Endothelial cell of umbilical vein (primary cell): ENCODE measurements around the gene PITPNM3. TPM values are rescaled to one million over a fixed set of nuclear protein-coding genes. Genes with fewer than 3 reads are reported as not detected.

Experiments used
- BruUV-seq: library from RNA; stranded (reverse); fragments of 400-500 nt; replicated peaks from 2 replicates; lab custom pipeline; 2021; lab: Mats Ljungman, UMichigan
- CTCF ChIA-PET: fragments of 300-600, 350-600 bp; sonication (Branson Sonifier 250); formaldehyde crosslinking; loops from one replicate; lab custom pipeline; 2021; ENCODE audit warnings: antibody characterized with exemption, inconsistent platforms; lab: Charles Lee
- POLR2A ChIA-PET: fragments of 300-600, 350-600 bp; sonication (Branson Sonifier 250); formaldehyde crosslinking; loops from one replicate; lab custom pipeline; 2021; ENCODE audit warnings: antibody characterized with exemption, inconsistent platforms; lab: Charles Lee
- DNase-seq: peaks from one replicate; pipeline ENCODE4 v3.0.0-alpha.2; 2011; ENCODE audit warnings: low read depth, low spot score
- FAIRE-seq: peaks from 2 replicates; lab custom pipeline; 2011; peaks lifted over from hg19 to GRCh38; lab: Jason Lieb, UNC
- H2AFZ ChIP-seq: 2 replicates; pipeline ENCODE4 v1.6.0; 2012; ENCODE audit warnings: low read depth, low read length, control low read depth, inconsistent platforms
- H3K27ac ChIP-seq: 2 replicates; pipeline ENCODE4 v1.5.1; 2011; ENCODE audit warnings: low read depth, mild to moderate bottlenecking, control low read depth, low read length, moderate library complexity; ENCODE audit not compliant: insufficient read depth
- H3K27me3 ChIP-seq, 2 experiments: 2 replicates each; pipeline versions ENCODE4 v1.6.0 to v1.6.1; 2011; ENCODE audit warnings: low read length in 2 of 2, mixed read lengths in 1 of 2; ENCODE audit not compliant: control insufficient read depth in 2 of 2, insufficient read depth in 2 of 2
- H3K36me3 ChIP-seq, 2 experiments: 2 replicates in 1 of 2; 3 replicates in 1 of 2; pipeline ENCODE4 v1.5.1; 2011; ENCODE audit warnings: low read length in 2 of 2, mild to moderate bottlenecking in 1 of 2, moderate library complexity in 1 of 2; ENCODE audit not compliant: control insufficient read depth in 2 of 2, insufficient read depth in 2 of 2; ENCODE audit errors: extremely low read depth in 1 of 2
- H3K4me1 ChIP-seq: 3 replicates; pipeline ENCODE4 v1.5.1; 2011; ENCODE audit warnings: mild to moderate bottlenecking, low read length; ENCODE audit not compliant: control insufficient read depth, insufficient read depth; ENCODE audit errors: extremely low read depth
- H3K4me2 ChIP-seq: 2 replicates; pipeline ENCODE4 v1.6.1; 2011; ENCODE audit warnings: low read length, control low read depth, mixed read lengths; ENCODE audit not compliant: insufficient read depth
- H3K4me3 ChIP-seq, 3 experiments: fragments of 200-600 bp in 1 of 3; sonication (generic), shearing (Covaris generic) in 1 of 3; replicated peaks in 1 of 3; 2 replicates each; pipeline ENCODE4 v1.5.1; 2011 to 2016; ENCODE audit warnings: control low read depth in 3 of 3, low read length in 3 of 3, mild to moderate bottlenecking in 2 of 3, inconsistent platforms in 1 of 3, low read depth in 1 of 3, moderate library complexity in 1 of 3; ENCODE audit not compliant: insufficient read depth in 1 of 3
- H3K79me2 ChIP-seq: 2 replicates; pipeline ENCODE4 v1.6.0; 2012; ENCODE audit warnings: low read length, inconsistent platforms; ENCODE audit not compliant: control insufficient read depth, insufficient read depth
- H3K9ac ChIP-seq: replicated peaks from 2 replicates; pipeline ENCODE3; 2011; ENCODE audit warnings: low read length, control low read depth; ENCODE audit not compliant: insufficient read depth; ENCODE audit errors: extremely low read depth
- H3K9me1 ChIP-seq: replicated peaks from 3 replicates; pipeline ENCODE4 v1.6.0; 2011; ENCODE audit warnings: mild to moderate bottlenecking, low read length; ENCODE audit not compliant: control insufficient read depth, insufficient read depth; ENCODE audit errors: extremely low read depth
- H3K9me3 ChIP-seq: replicated peaks from 2 replicates; pipeline ENCODE4 v1.5.1; 2012; ENCODE audit warnings: low read length, inconsistent platforms; ENCODE audit not compliant: control insufficient read depth, insufficient read depth
- H4K20me1 ChIP-seq: replicated peaks from 2 replicates; pipeline ENCODE3; 2011; ENCODE audit warnings: mild to moderate bottlenecking, low read length; ENCODE audit not compliant: control insufficient read depth, insufficient read depth; ENCODE audit errors: extremely low read depth
- EZH2 ChIP-seq: IDR thresholded peaks from 2 replicates; pipeline ENCODE4 v1.6.1; 2012; ENCODE audit warnings: borderline replicate concordance, low read depth, mild to moderate bottlenecking, moderate library complexity, low read length, inconsistent platforms; ENCODE audit not compliant: severe bottlenecking
- GATA2 ChIP-seq: IDR thresholded peaks from 2 replicates; pipeline ENCODE4 v1.7.0; 2011; ENCODE audit warnings: low read depth, mild to moderate bottlenecking, moderate library complexity, mixed read lengths, low read length; ENCODE audit not compliant: insufficient read length, insufficient read depth
- JUN ChIP-seq: IDR thresholded peaks from 2 replicates; pipeline ENCODE4 v1.6.1; 2011; ENCODE audit warnings: borderline replicate concordance, low read depth; ENCODE audit not compliant: insufficient read length, insufficient read depth
- MYC ChIP-seq: IDR thresholded peaks from one replicate; pipeline ENCODE4 v1.6.1; 2011; ENCODE audit warnings: mild to moderate bottlenecking, low read depth, low read length
- POLR2AphosphoS5 ChIP-seq: IDR thresholded peaks from 2 replicates; pipeline ENCODE4 v1.6.1; 2012; ENCODE audit warnings: low read depth, mild to moderate bottlenecking, control low read depth, low read length, moderate library complexity; ENCODE audit not compliant: insufficient read depth
- dilution Hi-C: fragments of 300-500 bp; cut with MboI; formaldehyde crosslinking; loops from one replicate; pipeline ENCODE4 v1.15.0; 2019; ENCODE audit warnings: low sequenced_read_pairs; ENCODE audit not compliant: extremely low pct_ligation_motif_present
- intact Hi-C: fragments of 100-400 bp; cut with micrococcal nuclease; formaldehyde crosslinking; loops from one replicate; pipeline ENCODE4 v1.10.0; 2022
- polyA plus RNA-seq, 4 experiments: library from polyadenylated mRNA; depleted of rRNA in 3 of 4; stranded (reverse) in 3 of 4; unstranded in 1 of 4; fragments of >200 nt; gene quantifications; 2 replicates each; pipeline versions ENCODE4 v1.2.1 to v1.2.3, GENCODE V29; 2011 to 2012; ENCODE audit warnings: missing spikeins in 1 of 4
- total RNA-seq: library from RNA; stranded (reverse); gene quantifications from 2 replicates; pipeline ENCODE4 v1.2.3, GENCODE V29; 2021
- TF ChIP-seq, protein P1 (sequence below): IDR thresholded peaks from 2 replicates; pipeline ENCODE4 v1.6.1; 2011; ENCODE audit not compliant: insufficient read depth, insufficient read length

Gene PITPNM3
- total and polyA plus RNA-seq, 2 donors (not counting 3 experiments of a cell fraction or from before 2014, with no cell fraction given) = 1.0 to 1.9 TPM

DNA sequence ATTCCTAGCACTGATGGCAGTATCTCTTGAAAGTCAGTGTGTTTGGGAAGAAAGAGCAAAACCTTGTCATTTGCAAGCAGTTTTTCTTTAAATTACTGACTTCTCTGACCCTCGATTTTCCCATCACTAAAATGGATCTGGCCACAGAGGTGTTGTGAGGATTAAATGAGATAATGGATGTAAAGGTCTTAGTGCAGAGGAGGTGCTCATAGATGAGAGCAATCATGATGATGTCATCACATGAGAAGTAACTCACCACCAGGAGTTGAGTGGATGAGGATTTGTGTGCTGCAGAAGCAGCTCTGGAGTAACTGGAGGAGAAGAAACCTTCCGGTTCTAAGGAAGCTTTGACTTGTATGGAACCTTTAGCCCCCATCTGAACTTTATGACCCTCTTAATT lies 30.6 kb downstream of the PITPNM3 start:
- H3K27ac ChIP-seq = no peak overlapping the region
- H3K9ac ChIP-seq = no peak overlapping the region
- H3K79me2 ChIP-seq = no peaks in the 10 kb centered on the region
- H3K9me3 ChIP-seq = no peaks in the 10 kb centered on the region
- no peak for FAIRE-seq
- intact Hi-C loops (no loop called here), dilution Hi-C loops (no loop called here)
- no TSS peak for BruUV-seq
- H4K20me1 ChIP-seq = no peaks in the 10 kb centered on the region
- no peaks in the 10 kb centered on the region for H3K36me3 ChIP-seq
- no peak overlapping the region for H3K4me3 ChIP-seq
- H3K27me3 ChIP-seq = no peaks in the 10 kb centered on the region
- H2AFZ ChIP-seq = no peak overlapping the region
- H3K9me1 ChIP-seq = no peaks in the 10 kb centered on the region
- ChIA-PET POLR2A (no interaction called here), CTCF (no interaction called here)
- H3K4me2 ChIP-seq = no peak overlapping the region
- DNase-seq = no peak
- H3K4me1 ChIP-seq = peaks cover 3% of the 10 kb centered on the region
- TF ChIP-seq, protein P1, sequence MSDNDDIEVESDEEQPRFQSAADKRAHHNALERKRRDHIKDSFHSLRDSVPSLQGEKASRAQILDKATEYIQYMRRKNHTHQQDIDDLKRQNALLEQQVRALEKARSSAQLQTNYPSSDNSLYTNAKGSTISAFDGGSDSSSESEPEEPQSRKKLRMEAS = no peak
- TF ChIP-seq JUN (peak; percentile 41), MYC (no peak)

DNA sequence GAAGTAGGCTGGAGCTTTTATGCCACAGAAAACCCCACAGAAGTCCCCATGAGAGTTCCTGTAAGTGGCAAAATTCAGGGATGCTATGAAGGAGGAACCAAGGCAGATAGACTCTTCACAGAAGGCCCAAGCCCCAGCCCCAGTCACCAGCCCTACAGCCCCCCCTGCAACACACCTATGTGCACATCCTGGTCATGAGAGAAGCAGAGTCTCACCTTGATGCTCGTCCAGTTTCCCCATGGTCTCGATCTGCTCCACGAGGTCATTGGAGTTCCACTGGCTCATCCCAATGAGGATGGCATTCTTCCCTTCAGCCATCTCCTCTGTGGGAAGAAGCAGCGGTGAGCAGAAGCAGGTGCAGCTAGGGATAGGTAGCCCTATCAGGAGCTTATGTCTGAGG lies 31.2 kb downstream of the PITPNM3 start:
- TF ChIP-seq EZH2 (no peak), JUN (no peak), POLR2AphosphoS5 (no peak), GATA2 (no peak)
- no peak overlapping the region for H2AFZ ChIP-seq
- ChIA-PET POLR2A (no interaction called here), CTCF (interaction anchor here (0.9 kb wide), 1 partner anchor 8 kb away, joined by 4 read pairs; no protein-coding TSS in a partner anchor)
- no peak overlapping the region for H3K9ac ChIP-seq
- intact Hi-C loops (no loop called here), dilution Hi-C loops (no loop called here)
- H3K27me3 ChIP-seq = no peaks in the 10 kb centered on the region
- FAIRE-seq (no peak), DNase-seq (no peak)
- no peaks in the 10 kb centered on the region for H4K20me1 ChIP-seq
- no peak overlapping the region for H3K4me2 ChIP-seq
- no peaks in the 10 kb centered on the region for H3K9me3 ChIP-seq
- H3K4me1 ChIP-seq = peaks cover 3% of the 10 kb centered on the region
- H3K4me3 ChIP-seq = no peak overlapping the region
- H3K27ac ChIP-seq = no peak overlapping the region
- BruUV-seq = no TSS peak
- no peaks in the 10 kb centered on the region for H3K36me3 ChIP-seq
- no peaks in the 10 kb centered on the region for H3K79me2 ChIP-seq
- H3K9me1 ChIP-seq = no peaks in the 10 kb centered on the region
